ENCODE data around the gene NT5DC4. TPM values are rescaled to one million over a fixed set of nuclear protein-coding genes. Genes with fewer than 3 reads are reported as not detected.
"Not testable (repeated sequence)": the region's sequence is repeated elsewhere in the genome, so short reads cannot be mapped to it uniquely, and the experiment has no call there.

NT5DC4 gene
- total RNA-seq, 1 donor from 2014 or later = not detected

GRCh38 chr2:112699984-112700667, 20.7 kb upstream of the NT5DC4 start:
- no peak for DNase-seq (ENCODE audit: low read depth in 2 of 2)

- no peak for DNase-seq (ENCODE audit: low read depth in 2 of 2)
Observed at GRCh38 chr2:112701052-112701451, 19.8 kb upstream of the NT5DC4 start.

DNA sequence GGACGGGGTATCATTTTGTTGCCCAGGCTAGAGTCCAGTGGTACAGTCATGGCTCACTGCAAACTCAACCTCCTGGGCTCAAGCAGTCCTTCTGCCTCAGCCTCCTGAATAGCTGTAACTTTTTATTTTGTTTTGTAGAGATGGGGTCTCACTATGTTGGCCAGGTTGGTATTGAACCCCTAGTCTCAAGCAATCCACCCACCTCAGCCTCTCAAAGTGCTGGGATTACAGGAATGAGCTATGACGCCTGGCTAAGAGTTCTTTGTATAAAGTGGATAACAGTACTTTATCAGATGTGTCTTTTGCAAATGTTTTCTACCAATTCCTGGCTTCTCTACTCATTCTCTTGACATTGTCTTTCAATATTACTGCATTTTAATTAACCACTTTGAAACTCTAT, 17.1 kb upstream of the NT5DC4 start:
- no peak for DNase-seq (ENCODE audit: low read depth in 2 of 2)

DNA sequence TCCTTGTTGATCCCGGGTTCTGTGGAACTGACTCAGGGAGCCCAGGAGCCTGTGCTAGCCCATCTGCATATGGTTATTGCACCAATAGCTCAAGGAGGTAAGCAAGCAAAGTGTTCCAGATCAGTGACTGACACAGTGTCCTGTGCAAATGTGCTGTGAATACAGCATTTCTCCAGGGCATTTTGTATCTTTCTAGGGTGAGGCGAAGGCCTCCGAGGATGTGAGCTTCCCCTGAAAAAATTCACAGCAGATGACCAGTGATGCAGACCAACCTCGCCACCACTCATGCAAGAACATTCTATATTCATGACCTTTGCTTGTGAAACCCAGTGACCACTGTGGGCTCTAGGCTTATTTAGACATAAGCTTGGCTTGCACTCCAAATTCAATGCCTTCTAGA, 15.2 kb upstream of the NT5DC4 start:
- DNase-seq (ENCODE audit: low read depth in 2 of 2) = no peak

- no peak for DNase-seq (ENCODE audit: low read depth in 2 of 2)
Observed at GRCh38 chr2:112706170-112706664, 14.6 kb upstream of the NT5DC4 start.

DNA sequence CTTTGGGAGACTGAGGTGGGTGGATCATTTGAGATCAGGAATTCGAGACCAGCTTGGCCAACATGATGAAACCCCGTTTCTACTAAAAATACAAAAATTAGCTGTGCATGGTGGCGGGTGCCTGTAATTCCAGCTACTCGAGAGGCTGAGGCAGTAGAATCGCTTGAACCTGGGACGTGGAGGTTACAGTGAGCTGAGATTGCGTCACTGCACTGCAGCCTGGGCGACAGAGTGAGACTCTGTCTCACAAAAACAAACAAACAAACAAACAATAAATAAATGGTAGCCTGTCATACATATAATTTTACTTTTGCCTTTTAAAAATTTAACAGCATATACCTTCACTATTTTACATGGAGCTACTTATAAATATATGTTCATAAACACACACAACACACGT, 13.9 kb upstream of the NT5DC4 start:
- DNase-seq (ENCODE audit: low read depth in 2 of 2) = not testable (repeated sequence)

DNA sequence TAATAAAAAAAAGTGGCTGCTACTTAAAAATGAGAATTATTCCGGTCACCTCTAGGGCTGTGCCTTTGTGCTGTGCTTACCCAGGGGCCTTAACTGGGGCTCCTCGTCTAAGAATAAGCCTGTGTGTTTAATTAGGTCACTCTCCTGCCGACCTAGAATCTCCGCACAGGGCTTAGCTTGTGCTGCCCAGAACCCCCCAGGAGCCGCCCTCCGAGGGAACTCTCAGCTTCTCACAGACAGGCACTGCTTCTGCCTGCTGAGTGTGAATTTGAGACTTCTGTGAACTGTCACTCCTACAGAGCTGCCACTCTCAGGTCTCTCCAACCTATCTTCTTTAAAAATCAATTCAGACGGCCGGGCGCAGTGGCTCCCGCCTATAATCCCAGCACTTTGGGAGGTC, 11.9 kb upstream of the NT5DC4 start:
- no peak for DNase-seq (ENCODE audit: low read depth in 2 of 2)

DNA sequence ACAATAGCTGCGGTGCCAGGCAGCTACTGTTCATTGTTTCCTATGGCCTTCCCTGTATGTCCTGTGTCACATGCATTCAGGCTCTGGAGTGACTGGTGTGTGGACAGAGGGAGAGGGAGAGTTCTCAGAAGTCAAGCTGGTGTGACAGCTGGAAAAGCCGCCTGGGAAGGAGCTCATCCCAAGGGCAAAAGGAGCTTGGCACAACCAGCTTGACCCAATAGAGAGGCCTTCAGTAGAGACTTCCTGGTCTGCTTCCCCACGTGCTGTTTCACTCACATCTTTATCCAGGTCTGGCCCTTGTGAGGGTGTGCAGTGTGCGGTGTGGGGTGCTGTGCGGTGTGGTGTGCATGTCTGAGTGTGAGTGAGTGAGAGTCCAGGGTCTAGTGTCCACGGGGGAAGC, 11.1 kb upstream of the NT5DC4 start:
- DNase-seq (ENCODE audit: low read depth in 2 of 2) = no peak

DNA sequence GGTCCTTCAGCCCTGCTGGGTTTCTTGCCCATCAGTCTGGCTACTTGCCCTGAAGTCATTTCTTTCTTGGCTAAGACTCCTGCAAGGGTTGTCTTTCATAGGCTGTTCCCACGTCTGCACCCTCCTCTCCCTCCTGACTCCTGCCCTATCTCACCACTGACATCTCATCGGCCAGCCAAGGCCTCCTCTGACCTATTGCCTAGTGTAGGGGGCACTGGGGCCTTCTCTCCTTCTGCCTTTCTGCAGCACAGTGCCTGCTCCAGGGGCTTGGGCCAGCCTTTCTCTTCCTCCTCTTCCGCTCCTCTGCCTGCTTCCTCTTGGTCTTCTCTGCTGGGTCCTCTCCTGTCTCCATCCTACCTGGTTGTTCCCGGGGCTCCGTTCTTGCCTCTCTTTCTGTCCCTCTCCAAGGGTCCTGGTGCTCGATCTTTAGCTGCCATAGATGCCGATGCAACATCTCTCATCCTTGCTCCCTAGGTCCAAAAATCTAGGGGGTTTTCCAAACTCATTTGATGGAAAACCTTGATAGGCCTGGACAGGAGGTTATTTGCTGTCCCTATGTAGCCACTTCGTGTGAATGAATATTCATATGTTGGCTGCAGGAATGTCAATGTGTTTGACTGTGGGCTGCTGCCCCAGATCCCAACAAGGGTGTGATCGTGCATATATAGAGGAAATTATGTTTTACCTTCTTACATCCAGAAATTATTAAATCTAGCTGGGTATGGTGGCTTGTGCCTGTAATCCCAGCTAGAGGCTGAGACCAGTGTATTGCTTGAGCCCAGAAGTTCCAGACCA, 9.7 kb upstream of the NT5DC4 start:
- no peak for DNase-seq (ENCODE audit: low read depth in 2 of 2)

GRCh38 chr2:112712465-112712864, 8.4 kb upstream of the NT5DC4 start:
- no peak for DNase-seq (ENCODE audit: low read depth in 2 of 2)

DNA sequence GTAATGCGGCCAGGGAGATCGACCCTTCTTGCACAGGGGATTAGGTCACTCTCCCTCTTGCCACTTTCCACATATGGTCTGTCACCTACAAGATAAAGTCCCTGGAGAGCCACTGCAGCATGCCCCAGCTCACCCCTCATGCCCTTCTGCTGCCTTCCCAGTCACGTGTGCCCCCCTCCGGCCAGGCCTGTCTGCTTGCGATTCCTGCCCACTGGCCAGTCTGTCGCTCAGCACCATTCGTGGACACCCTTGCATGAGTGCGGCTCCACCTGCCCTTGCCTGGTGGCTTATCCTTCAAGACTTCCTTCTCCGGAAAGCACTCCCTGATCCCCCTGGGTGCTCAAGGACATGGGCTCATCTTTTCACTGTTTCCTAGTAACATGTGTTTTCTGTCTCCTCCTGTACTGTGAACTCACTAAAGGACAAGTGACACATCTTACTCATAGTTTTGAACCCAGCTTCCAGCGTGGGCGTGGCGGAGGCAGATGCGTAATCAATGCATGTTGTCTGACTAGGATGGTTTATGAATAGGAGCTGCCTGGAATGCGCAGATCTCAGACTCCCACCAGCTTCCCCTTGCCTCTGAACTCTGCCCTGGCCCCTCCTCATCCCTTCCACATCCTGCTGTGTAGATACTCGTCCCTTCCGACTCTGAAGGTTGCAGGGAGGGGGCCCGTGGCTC, 7.8 kb upstream of the NT5DC4 start:
- peak in 1 of 2 donors; percentile 34 for DNase-seq (ENCODE audit: low read depth in 2 of 2)

- DNase-seq (ENCODE audit: low read depth in 2 of 2) = no peak
Observed at GRCh38 chr2:112713585-112713925, 7.3 kb upstream of the NT5DC4 start.

DNA sequence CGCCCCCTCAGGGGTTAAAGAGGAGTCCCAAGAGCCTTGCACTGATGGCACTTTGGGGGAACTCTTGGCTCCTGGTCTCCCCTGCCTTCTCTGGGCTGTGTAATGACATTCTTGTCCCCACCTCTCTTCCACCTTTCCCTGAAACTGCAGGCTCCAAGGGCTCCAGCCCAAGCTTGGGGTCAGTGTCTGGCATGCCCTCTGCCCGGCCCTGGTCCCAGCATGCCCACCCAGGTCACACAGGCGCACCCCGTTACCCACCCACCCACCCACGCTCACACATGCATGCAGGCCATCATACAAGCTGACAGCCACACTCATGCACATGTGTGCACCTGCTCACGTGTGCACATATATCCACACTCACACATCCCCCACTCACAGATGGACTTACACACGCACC, 6.9 kb upstream of the NT5DC4 start:
- no peak for DNase-seq (ENCODE audit: low read depth in 2 of 2)

DNA sequence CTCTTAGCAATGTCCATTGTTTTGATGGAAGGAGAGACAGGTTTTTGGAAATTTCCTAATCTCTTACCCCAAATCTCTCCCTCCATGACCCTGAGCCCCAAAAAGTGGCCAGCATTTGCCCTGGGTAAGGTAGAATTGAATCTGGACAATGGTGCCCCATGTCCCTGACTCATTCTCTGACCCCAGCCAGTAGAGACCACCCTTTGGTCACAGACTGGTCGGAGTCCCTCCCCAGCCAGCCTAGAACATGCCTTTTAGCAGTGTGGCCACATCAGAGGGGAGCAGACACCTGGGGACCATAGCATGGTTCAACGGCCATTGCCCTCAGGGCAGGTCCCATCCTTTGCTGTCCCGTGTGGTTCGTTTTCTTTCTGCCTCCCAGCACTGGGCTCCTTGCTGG, 6.5 kb upstream of the NT5DC4 start:
- DNase-seq (ENCODE audit: low read depth in 2 of 2) = no peak

- DNase-seq (ENCODE audit: low read depth in 2 of 2) = peak in 1 of 2 donors; percentile 16
Observed at GRCh38 chr2:112714836-112715631, 5.8 kb upstream of the NT5DC4 start.

GRCh38 chr2:112716094-112716493, 4.7 kb upstream of the NT5DC4 start:
- DNase-seq (ENCODE audit: low read depth in 2 of 2) = not testable (repeated sequence)

- DNase-seq (ENCODE audit: low read depth in 2 of 2) = not testable (repeated sequence)
Observed at GRCh38 chr2:112716826-112717352, 3.9 kb upstream of the NT5DC4 start.

- no peak for DNase-seq (ENCODE audit: low read depth in 2 of 2)
Observed at GRCh38 chr2:112718863-112719370, 1.9 kb upstream of the NT5DC4 start.

DNA sequence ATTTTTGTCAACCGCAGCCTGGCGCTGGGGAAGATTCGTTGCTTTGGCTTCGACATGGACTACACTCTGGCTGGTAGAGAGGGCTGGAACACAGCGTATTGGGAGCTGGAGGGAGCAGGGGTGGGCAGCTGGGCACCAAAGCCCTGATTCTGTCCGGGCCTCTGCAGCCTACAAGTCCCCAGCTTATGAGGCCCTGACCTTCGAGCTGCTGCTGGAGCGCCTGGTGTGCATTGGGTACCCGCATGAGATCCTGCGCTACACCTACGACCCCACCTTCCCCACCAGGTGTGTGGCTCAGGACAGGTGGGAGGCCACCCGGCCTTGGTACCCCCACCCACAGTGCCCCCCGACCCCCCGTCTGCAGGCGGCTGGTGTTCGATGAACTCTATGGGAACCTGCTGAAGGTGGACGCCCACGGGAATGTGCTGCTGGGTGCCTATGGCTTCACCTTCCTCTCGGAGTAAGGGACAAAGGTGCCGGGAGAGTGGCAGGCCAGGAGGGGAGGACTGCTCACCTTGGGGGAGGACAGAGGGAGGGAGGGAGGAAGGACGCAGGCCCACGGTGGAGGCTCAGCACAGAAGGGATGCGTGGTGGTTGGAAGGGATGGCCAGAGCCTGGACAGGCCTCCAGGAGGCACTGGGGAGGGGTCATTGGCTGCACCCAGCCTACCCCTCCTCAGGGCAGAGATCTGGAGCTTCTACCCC, 1.2 kb downstream of the NT5DC4 start:
- DNase-seq (ENCODE audit: low read depth in 2 of 2) = no peak

DNA sequence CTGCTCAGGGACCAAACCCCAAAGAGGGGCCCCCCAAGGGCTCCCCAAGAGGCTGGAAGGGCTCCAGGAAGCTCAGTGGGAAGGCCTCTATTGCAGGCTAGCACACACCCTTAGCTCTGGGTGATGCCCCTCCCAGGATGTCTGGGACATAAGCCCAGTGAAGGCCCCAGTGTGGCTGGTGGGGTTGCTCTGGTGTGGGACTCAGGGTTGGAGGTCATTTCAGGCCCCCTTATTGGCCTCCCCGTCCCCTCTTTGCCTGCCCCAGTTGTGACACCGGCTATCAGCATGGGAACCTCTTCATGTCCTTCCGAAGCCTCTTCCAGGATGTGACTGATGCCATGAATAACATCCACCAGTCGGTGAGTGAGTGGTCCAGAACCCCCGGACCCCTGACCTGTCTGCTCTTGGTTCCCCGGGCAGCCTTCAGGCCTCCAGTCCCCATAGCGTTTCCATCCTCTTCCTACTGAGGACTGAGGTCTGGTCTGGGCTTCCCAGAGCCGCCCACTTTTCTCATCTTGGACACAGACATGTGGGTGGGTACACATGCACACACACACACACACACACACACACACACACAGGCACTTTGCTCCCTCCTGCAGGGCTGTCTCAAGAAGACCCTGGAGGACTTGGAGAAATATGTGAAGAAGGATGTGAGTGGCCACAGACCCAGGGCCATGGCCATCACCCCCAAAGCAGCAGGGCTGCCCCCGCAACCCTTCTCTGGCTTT, 2.2 kb downstream of the NT5DC4 start:
- DNase-seq (ENCODE audit: low read depth in 2 of 2) = no peak

All from lung microvascular endothelial cell (primary cell).